CD8-positive, alpha-beta memory T cell (primary cell): ENCODE data around the gene PALD1. TPM values are rescaled to one million over a fixed set of nuclear protein-coding genes. Genes with fewer than 3 reads are reported as not detected.
"Not testable (repeated sequence)": the region's sequence is repeated elsewhere in the genome, so short reads cannot be mapped to it uniquely, and the experiment has no call there.

Source experiments
- CTCF ChIA-PET: fragments of 350-600 bp; sonication (Branson Sonifier 250); formaldehyde crosslinking; loops from one replicate; lab custom pipeline; 2021; ENCODE audit warnings: antibody characterized with exemption; lab: Charles Lee
- POLR2A ChIA-PET: fragments of 350-600 bp; sonication (Branson Sonifier 250); formaldehyde crosslinking; loops from one replicate; lab custom pipeline; 2021; ENCODE audit warnings: antibody characterized with exemption; lab: Charles Lee
- DNase-seq, 5 donors: peaks; one replicate each; pipeline versions ENCODE4 v3.0.0 to v3.0.0-alpha.2; 2020 to 2022; ENCODE audit warnings: mixed read lengths in 1 of 5
- H3K27ac ChIP-seq: one replicate; pipeline ENCODE4 v1.7.0; 2013; ENCODE audit warnings: low read depth, mild to moderate bottlenecking, low read length, moderate library complexity
- H3K27me3 ChIP-seq: 2 replicates; pipeline ENCODE4 v1.7.0; 2013; ENCODE audit warnings: low read length, mild to moderate bottlenecking; ENCODE audit not compliant: insufficient read depth, poor library complexity, severe bottlenecking
- H3K36me3 ChIP-seq: 2 replicates; pipeline ENCODE4 v1.7.0; 2013; ENCODE audit warnings: mild to moderate bottlenecking, low read length, moderate library complexity; ENCODE audit not compliant: insufficient read depth
- H3K4me1 ChIP-seq: 2 replicates; pipeline ENCODE4 v1.7.0; 2013; ENCODE audit warnings: mild to moderate bottlenecking, low read length, moderate library complexity; ENCODE audit not compliant: insufficient read depth
- H3K4me3 ChIP-seq: 2 replicates; pipeline ENCODE4 v1.7.0; 2013; ENCODE audit warnings: mild to moderate bottlenecking, low read length
- H3K9me3 ChIP-seq: 2 replicates; pipeline ENCODE4 v1.7.0; 2013; ENCODE audit warnings: mild to moderate bottlenecking, low read length
- H3K27ac Mint-ChIP-seq, 8 donors: one replicate each; pipeline ENCODE4 v1.8.0; 2020 to 2021; ENCODE audit warnings: mixed read lengths in 8 of 8, mild to moderate bottlenecking in 6 of 8, inconsistent platforms in 3 of 8, moderate library complexity in 3 of 8
- H3K27me3 Mint-ChIP-seq, 2 donors: one replicate each; pipeline ENCODE4 v1.8.0; 2020 to 2021; ENCODE audit warnings: mixed read lengths in 2 of 2, mild to moderate bottlenecking in 1 of 2, moderate library complexity in 1 of 2
- H3K36me3 Mint-ChIP-seq, 3 donors: one replicate each; pipeline ENCODE4 v1.8.0; 2020 to 2021; ENCODE audit warnings: mixed read lengths in 3 of 3, inconsistent platforms in 1 of 3, mild to moderate bottlenecking in 1 of 3
- H3K4me1 Mint-ChIP-seq, 3 donors: one replicate each; pipeline ENCODE4 v1.8.0; 2020 to 2021; ENCODE audit warnings: mixed read lengths in 3 of 3, inconsistent platforms in 1 of 3, mild to moderate bottlenecking in 1 of 3
- H3K4me3 Mint-ChIP-seq, 7 donors: one replicate each; pipeline ENCODE4 v1.8.0; 2020 to 2021; ENCODE audit warnings: mixed read lengths in 7 of 7, mild to moderate bottlenecking in 6 of 7, moderate library complexity in 4 of 7, inconsistent platforms in 2 of 7
- H3K9me3 Mint-ChIP-seq, 5 donors: one replicate each; pipeline ENCODE4 v1.8.0; 2020 to 2022; ENCODE audit warnings: mixed read lengths in 5 of 5, mild to moderate bottlenecking in 3 of 5, moderate library complexity in 2 of 5, inconsistent platforms in 1 of 5
- polyA plus RNA-seq: library from polyadenylated mRNA; unstranded; fragments of 300-500 nt; fragmentation: Illumina TruSeq; gene quantifications from one replicate; pipeline ENCODE4 v1.2.3, GENCODE V29; 2021
- total RNA-seq, 2 experiments: library from RNA; stranded (reverse); gene quantifications; one replicate each; pipeline ENCODE4 v1.2.3, GENCODE V29; 2021

The PALD1 gene
- total and polyA plus RNA-seq, 3 experiments from 2014 or later = 0.20 to 0.29 TPM; not detected in 1

GRCh38 chr10:70481105-70481504, 2.5 kb downstream of the PALD1 start:
- no peaks in the 10 kb centered on the region for H3K36me3 Mint-ChIP-seq
- H3K27me3 Mint-ChIP-seq = peaks cover 4 to 25% of the 10 kb centered on the region in 2 donors
- no peak overlapping the region for H3K4me3 ChIP-seq
- no peak overlapping the region for H3K27ac ChIP-seq
- peaks cover 8% of the 10 kb centered on the region for H3K27me3 ChIP-seq
- peaks cover 33 to 49% (median 37%) of the 10 kb centered on the region in 3 donors for H3K4me1 Mint-ChIP-seq
- no peak overlapping the region for H3K4me3 Mint-ChIP-seq
- H3K36me3 ChIP-seq = no peaks in the 10 kb centered on the region
- H3K27ac Mint-ChIP-seq = peak overlapping the region in 2 of 8 donors; percentile 1 to 27
- no peak for DNase-seq
- ChIA-PET POLR2A (no interaction called here), CTCF (no interaction called here)
- no peaks in the 10 kb centered on the region for H3K9me3 ChIP-seq
- H3K9me3 Mint-ChIP-seq = no peaks in the 10 kb centered on the region
- peaks cover 39% of the 10 kb centered on the region for H3K4me1 ChIP-seq

GRCh38 chr10:70481831-70482530, 3.4 kb downstream of the PALD1 start:
- H3K36me3 Mint-ChIP-seq = no peaks in the 10 kb centered on the region
- Histone ChIP-seq H3K36me3 (no peaks in the 10 kb centered on the region), H3K27me3 (peaks cover 8% of the 10 kb centered on the region), H3K4me1 (peaks cover 37% of the 10 kb centered on the region), H3K9me3 (no peaks in the 10 kb centered on the region), H3K27ac (no peak overlapping the region), H3K4me3 (no peak overlapping the region)
- DNase-seq = no peak
- ChIA-PET POLR2A (no interaction called here), CTCF (no interaction called here)
- no peak overlapping the region for H3K4me3 Mint-ChIP-seq
- no peaks in the 10 kb centered on the region for H3K9me3 Mint-ChIP-seq
- no peak overlapping the region for H3K27ac Mint-ChIP-seq
- peaks cover 4 to 24% of the 10 kb centered on the region in 2 donors for H3K27me3 Mint-ChIP-seq
- H3K4me1 Mint-ChIP-seq = peaks cover 26 to 40% (median 29%) of the 10 kb centered on the region in 3 donors

- ChIA-PET CTCF (no interaction called here), POLR2A (no interaction called here)
- H3K9me3 Mint-ChIP-seq = no peaks in the 10 kb centered on the region
- Histone ChIP-seq H3K4me3 (no peak overlapping the region), H3K4me1 (peaks cover 25% of the 10 kb centered on the region), H3K27ac (no peak overlapping the region), H3K27me3 (peaks cover 8% of the 10 kb centered on the region), H3K36me3 (no peaks in the 10 kb centered on the region), H3K9me3 (no peaks in the 10 kb centered on the region)
- peaks cover 18 to 28% (median 19%) of the 10 kb centered on the region in 3 donors for H3K4me1 Mint-ChIP-seq
- H3K36me3 Mint-ChIP-seq = no peaks in the 10 kb centered on the region
- DNase-seq = no peak
- H3K27ac Mint-ChIP-seq = peak overlapping the region in 2 of 8 donors; percentile 59 to 75
- peaks cover 4 to 19% of the 10 kb centered on the region in 2 donors for H3K27me3 Mint-ChIP-seq
- peak overlapping the region in 1 of 7 donors; percentile 68 for H3K4me3 Mint-ChIP-seq
These were observed 4.6 kb downstream of the PALD1 start for GRCh38 chr10:70482982-70483760.

- H3K27ac Mint-ChIP-seq, H3K27me3 ChIP-seq, H3K27ac ChIP-seq, H3K36me3 Mint-ChIP-seq, H3K9me3 ChIP-seq, H3K36me3 ChIP-seq, H3K4me3 ChIP-seq, DNase-seq, CTCF ChIA-PET, H3K9me3 Mint-ChIP-seq, H3K4me3 Mint-ChIP-seq, POLR2A ChIA-PET: not testable (repeated sequence)
- H3K4me1 ChIP-seq = peaks cover 22% of the 10 kb centered on the region
- Mint-ChIP-seq H3K27me3 (peaks cover 4 to 19% of the 10 kb centered on the region in 2 donors), H3K4me1 (peaks cover 18 to 27% (median 19%) of the 10 kb centered on the region in 3 donors)
These were observed 5.3 kb downstream of the PALD1 start for GRCh38 chr10:70483872-70484271.

- no peaks in the 10 kb centered on the region for H3K36me3 ChIP-seq
- ChIA-PET POLR2A (no interaction called here), CTCF (no interaction called here)
These were observed 9.3 kb downstream of the PALD1 start for GRCh38 chr10:70487824-70488223.

GRCh38 chr10:70490142-70490541, 11.6 kb downstream of the PALD1 start:
- Mint-ChIP-seq H3K27me3 (peaks cover 10 to 20% of the 10 kb centered on the region in 2 donors), H3K27ac (peak overlapping the region in 1 of 8 donors; percentile 54), H3K4me1 (peaks cover 10 to 13% (median 13%) of the 10 kb centered on the region in 3 donors), H3K4me3 (no peak overlapping the region), H3K36me3 (no peaks in the 10 kb centered on the region), H3K9me3 (no peaks in the 10 kb centered on the region)
- H3K4me1 ChIP-seq = peaks cover 5% of the 10 kb centered on the region
- no peaks in the 10 kb centered on the region for H3K27me3 ChIP-seq
- DNase-seq = no peak
- H3K9me3 ChIP-seq = no peaks in the 10 kb centered on the region
- POLR2A ChIA-PET = no interaction called here
- H3K27ac ChIP-seq = no peak overlapping the region
- no peak overlapping the region for H3K4me3 ChIP-seq
- CTCF ChIA-PET = no interaction called here
- H3K36me3 ChIP-seq = no peaks in the 10 kb centered on the region

More at GRCh38 chr10:70487824-70488223, 9.3 kb downstream of the PALD1 start:
- no peak for DNase-seq
- Histone ChIP-seq H3K27me3 (no peaks in the 10 kb centered on the region), H3K27ac (no peak overlapping the region), H3K9me3 (no peaks in the 10 kb centered on the region), H3K4me1 (no peaks in the 10 kb centered on the region), H3K4me3 (no peak overlapping the region)
- Mint-ChIP-seq H3K9me3 (no peaks in the 10 kb centered on the region), H3K4me3 (no peak overlapping the region), H3K4me1 (no peaks in the 10 kb centered on the region), H3K27ac (no peak overlapping the region), H3K36me3 (no peaks in the 10 kb centered on the region), H3K27me3 (peaks cover 9 to 12% of the 10 kb centered on the region in 2 donors)

GRCh38 chr10:70491614-70492013, 13.0 kb downstream of the PALD1 start:
- Mint-ChIP-seq H3K4me1 (peaks cover 13 to 16% (median 14%) of the 10 kb centered on the region in 3 donors), H3K36me3 (no peaks in the 10 kb centered on the region), H3K9me3 (no peaks in the 10 kb centered on the region), H3K27me3 (peaks cover 14 to 33% of the 10 kb centered on the region in 2 donors), H3K4me3 (no peak overlapping the region), H3K27ac (no peak overlapping the region)
- POLR2A ChIA-PET = no interaction called here
- no peak overlapping the region for H3K27ac ChIP-seq
- DNase-seq = no peak
- H3K27me3 ChIP-seq = no peaks in the 10 kb centered on the region
- H3K9me3 ChIP-seq = no peaks in the 10 kb centered on the region
- H3K36me3 ChIP-seq = no peaks in the 10 kb centered on the region
- H3K4me3 ChIP-seq = no peak overlapping the region
- H3K4me1 ChIP-seq = peaks cover 5% of the 10 kb centered on the region
- CTCF ChIA-PET = no interaction called here
